SK-N-SH treated with all-trans-retinoic acid at 6 μM for 48 hours (cell line): ENCODE measurements around the gene GRIK3.

Experiments
- ARNTL ChIP-seq: fragments of 450-650 bp; formaldehyde crosslinking; IDR thresholded peaks from 2 replicates; pipeline ENCODE4 v1.5.0; 2020; ENCODE audit warnings: low read depth, mild to moderate bottlenecking, moderate library complexity, borderline replicate concordance
- BACH2 ChIP-seq: fragments of 250-450 bp; sonication (Bioruptor Pico); IDR thresholded peaks from 2 replicates; pipeline ENCODE4 v1.9.0; 2021; ENCODE audit warnings: mild to moderate bottlenecking, borderline replicate concordance
- GLIS3 ChIP-seq: fragments of 250-450 bp; sonication (Bioruptor Pico); IDR thresholded peaks from 2 replicates; pipeline ENCODE4 v1.5.0; 2020; ENCODE audit warnings: mild to moderate bottlenecking, moderate library complexity
- RARB ChIP-seq: fragments of 250-450 bp; sonication (Bioruptor Pico); IDR thresholded peaks from 2 replicates; pipeline ENCODE4 v1.8.0; 2021; ENCODE audit warnings: mild to moderate bottlenecking, moderate library complexity
- SNAI2 ChIP-seq: fragments of 250-450 bp; sonication (Bioruptor Pico); IDR thresholded peaks from 2 replicates; pipeline ENCODE4 v1.5.0; 2020; ENCODE audit warnings: mild to moderate bottlenecking, moderate library complexity
- TOX ChIP-seq: fragments of 250-450 bp; sonication (Bioruptor Pico); IDR thresholded peaks from 2 replicates; pipeline ENCODE4 v1.8.0; 2021; ENCODE audit warnings: mild to moderate bottlenecking, moderate library complexity, borderline replicate concordance
- ZC3H10 ChIP-seq: fragments of 250-450 bp; sonication (Bioruptor Pico); IDR thresholded peaks from 2 replicates; pipeline ENCODE4 v1.5.1; 2021; ENCODE audit warnings: mild to moderate bottlenecking, moderate library complexity
- ZFP3 ChIP-seq: fragments of 250-450 bp; sonication (Bioruptor Pico); IDR thresholded peaks from 2 replicates; pipeline ENCODE4 v1.5.0; 2020; ENCODE audit warnings: mild to moderate bottlenecking, moderate library complexity
- ZNF565 ChIP-seq: fragments of 450-650 bp; formaldehyde crosslinking; conservative IDR thresholded peaks from 2 replicates; pipeline ENCODE4 v1.5.0; 2020; ENCODE audit warnings: low read depth, mild to moderate bottlenecking, moderate library complexity
- TF ChIP-seq, protein P1 (sequence below): fragments of 250-450 bp; sonication (Bioruptor Pico); IDR thresholded peaks from 2 replicates; pipeline ENCODE4 v1.8.0; 2020; ENCODE audit warnings: mild to moderate bottlenecking, moderate library complexity, borderline replicate concordance
- TF ChIP-seq, protein P2 (sequence below): fragments of 250-450 bp; sonication (Bioruptor Pico); IDR thresholded peaks from 2 replicates; pipeline ENCODE4 v1.5.1; 2020; ENCODE audit warnings: low read depth, mild to moderate bottlenecking, moderate library complexity
- TF ChIP-seq, protein P3 (sequence below): fragments of 250-450 bp; sonication (Bioruptor Pico); IDR thresholded peaks from 2 replicates; pipeline ENCODE4 v1.5.0; 2020; ENCODE audit warnings: mild to moderate bottlenecking, moderate library complexity

DNA sequence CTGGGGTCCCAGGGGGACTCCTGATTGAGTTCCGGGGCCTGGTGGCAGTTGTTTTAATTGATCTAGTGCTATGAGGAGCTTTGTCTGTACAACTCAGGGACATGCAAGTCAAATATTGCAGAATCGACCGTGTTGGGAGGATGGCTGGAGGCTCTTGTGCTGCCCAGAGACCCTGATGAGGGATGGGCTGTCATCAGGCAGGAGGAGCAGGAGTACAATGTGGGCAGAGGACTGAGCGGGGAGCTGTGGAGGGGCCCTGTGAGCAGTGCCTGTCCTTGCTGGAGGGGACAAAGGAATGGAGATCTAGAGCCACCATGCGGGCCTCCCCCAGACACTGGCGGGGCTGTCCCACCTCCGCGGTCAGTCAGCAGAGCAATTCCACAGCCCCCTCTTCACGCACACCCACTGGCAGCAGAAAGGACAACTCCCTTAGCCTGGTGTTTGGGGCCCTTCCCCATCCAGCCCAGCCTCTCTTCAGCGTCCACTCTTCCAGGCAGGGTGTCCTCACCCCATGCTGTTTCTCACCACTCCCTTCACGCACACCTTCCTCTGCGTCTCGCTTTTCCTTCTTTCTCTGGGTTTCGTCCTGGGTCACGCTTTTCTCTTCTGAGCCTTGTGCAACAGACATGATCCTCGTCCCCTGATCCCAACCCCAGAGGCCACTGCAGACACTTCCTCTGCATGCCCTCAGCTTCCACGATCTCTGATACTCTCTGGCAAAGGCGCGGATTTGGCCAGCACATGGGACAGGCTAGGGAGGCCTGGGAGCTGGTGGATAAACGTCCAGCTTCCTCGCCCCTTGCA is 122.6 kb downstream of the GRIK3 start:
- TF ChIP-seq RARB (CRISPR knock-in tag), result no peak
- TF ChIP-seq, protein P1, sequence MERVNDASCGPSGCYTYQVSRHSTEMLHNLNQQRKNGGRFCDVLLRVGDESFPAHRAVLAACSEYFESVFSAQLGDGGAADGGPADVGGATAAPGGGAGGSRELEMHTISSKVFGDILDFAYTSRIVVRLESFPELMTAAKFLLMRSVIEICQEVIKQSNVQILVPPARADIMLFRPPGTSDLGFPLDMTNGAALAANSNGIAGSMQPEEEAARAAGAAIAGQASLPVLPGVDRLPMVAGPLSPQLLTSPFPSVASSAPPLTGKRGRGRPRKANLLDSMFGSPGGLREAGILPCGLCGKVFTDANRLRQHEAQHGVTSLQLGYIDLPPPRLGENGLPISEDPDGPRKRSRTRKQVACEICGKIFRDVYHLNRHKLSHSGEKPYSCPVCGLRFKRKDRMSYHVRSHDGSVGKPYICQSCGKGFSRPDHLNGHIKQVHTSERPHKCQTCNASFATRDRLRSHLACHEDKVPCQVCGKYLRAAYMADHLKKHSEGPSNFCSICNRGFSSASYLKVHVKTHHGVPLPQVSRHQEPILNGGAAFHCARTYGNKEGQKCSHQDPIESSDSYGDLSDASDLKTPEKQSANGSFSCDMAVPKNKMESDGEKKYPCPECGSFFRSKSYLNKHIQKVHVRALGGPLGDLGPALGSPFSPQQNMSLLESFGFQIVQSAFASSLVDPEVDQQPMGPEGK (CRISPR knock-in tag), result no peak
- no peak for TF ChIP-seq ARNTL
- TF ChIP-seq SNAI2, result no peak
- TF ChIP-seq BACH2 (CRISPR knock-in tag), result no peak
- no peak for TF ChIP-seq ZNF565 (CRISPR knock-in tag)
- TF ChIP-seq, protein P2, sequence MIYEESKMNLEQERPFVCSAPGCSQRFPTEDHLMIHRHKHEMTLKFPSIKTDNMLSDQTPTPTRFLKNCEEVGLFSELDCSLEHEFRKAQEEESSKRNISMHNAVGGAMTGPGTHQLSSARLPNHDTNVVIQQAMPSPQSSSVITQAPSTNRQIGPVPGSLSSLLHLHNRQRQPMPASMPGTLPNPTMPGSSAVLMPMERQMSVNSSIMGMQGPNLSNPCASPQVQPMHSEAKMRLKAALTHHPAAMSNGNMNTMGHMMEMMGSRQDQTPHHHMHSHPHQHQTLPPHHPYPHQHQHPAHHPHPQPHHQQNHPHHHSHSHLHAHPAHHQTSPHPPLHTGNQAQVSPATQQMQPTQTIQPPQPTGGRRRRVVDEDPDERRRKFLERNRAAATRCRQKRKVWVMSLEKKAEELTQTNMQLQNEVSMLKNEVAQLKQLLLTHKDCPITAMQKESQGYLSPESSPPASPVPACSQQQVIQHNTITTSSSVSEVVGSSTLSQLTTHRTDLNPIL (CRISPR knock-in tag), result no peak
- TF ChIP-seq ZC3H10 (CRISPR knock-in tag), result no peak
- TF ChIP-seq TOX (CRISPR knock-in tag), result no peak
- TF ChIP-seq, protein P3, sequence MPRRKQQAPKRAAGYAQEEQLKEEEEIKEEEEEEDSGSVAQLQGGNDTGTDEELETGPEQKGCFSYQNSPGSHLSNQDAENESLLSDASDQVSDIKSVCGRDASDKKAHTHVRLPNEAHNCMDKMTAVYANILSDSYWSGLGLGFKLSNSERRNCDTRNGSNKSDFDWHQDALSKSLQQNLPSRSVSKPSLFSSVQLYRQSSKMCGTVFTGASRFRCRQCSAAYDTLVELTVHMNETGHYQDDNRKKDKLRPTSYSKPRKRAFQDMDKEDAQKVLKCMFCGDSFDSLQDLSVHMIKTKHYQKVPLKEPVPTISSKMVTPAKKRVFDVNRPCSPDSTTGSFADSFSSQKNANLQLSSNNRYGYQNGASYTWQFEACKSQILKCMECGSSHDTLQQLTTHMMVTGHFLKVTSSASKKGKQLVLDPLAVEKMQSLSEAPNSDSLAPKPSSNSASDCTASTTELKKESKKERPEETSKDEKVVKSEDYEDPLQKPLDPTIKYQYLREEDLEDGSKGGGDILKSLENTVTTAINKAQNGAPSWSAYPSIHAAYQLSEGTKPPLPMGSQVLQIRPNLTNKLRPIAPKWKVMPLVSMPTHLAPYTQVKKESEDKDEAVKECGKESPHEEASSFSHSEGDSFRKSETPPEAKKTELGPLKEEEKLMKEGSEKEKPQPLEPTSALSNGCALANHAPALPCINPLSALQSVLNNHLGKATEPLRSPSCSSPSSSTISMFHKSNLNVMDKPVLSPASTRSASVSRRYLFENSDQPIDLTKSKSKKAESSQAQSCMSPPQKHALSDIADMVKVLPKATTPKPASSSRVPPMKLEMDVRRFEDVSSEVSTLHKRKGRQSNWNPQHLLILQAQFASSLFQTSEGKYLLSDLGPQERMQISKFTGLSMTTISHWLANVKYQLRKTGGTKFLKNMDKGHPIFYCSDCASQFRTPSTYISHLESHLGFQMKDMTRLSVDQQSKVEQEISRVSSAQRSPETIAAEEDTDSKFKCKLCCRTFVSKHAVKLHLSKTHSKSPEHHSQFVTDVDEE (CRISPR knock-in tag), result no peak
- TF ChIP-seq GLIS3, result no peak
- no peak for TF ChIP-seq ZFP3 (CRISPR knock-in tag)
